Measurements from ENCODE around the gene NOS3. TPM values are rescaled to one million over a fixed set of nuclear protein-coding genes. Genes with fewer than 3 reads are reported as not detected.

Gene NOS3
- polyA plus RNA-seq, 1 of the 3 experiments (the other 2 are of a cell fraction) = 0.41 TPM

DNA sequence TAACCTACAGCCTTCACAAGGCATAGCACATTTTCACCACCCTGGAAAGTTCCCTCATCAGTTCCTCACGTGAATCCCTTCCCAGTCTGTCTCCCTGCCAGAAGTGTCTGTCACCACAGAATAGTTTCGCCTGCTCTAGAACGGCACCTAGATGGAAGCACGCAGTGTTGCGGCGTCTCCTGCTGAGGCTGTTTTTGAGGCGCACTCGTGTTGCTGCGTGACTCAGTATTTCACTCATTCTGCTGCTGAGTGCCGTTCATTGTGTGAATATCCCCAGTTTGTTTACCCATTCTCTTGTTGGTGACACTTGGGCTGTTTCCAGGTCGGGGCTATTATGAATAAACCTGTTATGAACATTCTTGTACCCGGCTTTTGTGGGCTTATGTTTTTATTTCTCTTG lies 12.8 kb downstream of the NOS3 start:
- Histone ChIP-seq H3K9ac (no peak overlapping the region), H3K4me3 (ENCODE audit: low read depth in 2 of 2, low read length in 1 of 2) (no peak overlapping the region), H3F3A (replicated peaks; ENCODE audit: insufficient read depth) (no peaks in the 10 kb centered on the region), H3K36me3 (replicated peaks in 1 of 2; ENCODE audit: control insufficient read depth in 1 of 2, insufficient read depth in 2 of 2, low read length in 1 of 2) (no peaks in the 10 kb centered on the region), H3K4me1 (ENCODE audit: control insufficient read depth in 1 of 2, insufficient read depth in 2 of 2, low read depth in 1 of 2, low read length in 1 of 2) (peaks cover 0 to 10% of the 10 kb centered on the region in 2 experiments; a peak in 1 of 4 replicates), H3K27me3 (ENCODE audit: insufficient read depth) (0 out of 2 replicates have a peak, but pooled peaks cover 5% of the 10 kb centered on the region), H3K4me2 (no peak overlapping the region), H3K9me2 (no peaks in the 10 kb centered on the region), H3K27ac (ENCODE audit: low read depth in 2 of 2, low read length in 1 of 2) (no peak overlapping the region), H4K20me1 (ENCODE audit: insufficient read depth) (no peaks in the 10 kb centered on the region), H2AFZ (ENCODE audit: low read depth) (no peak overlapping the region), H3K9me3 (no peaks in the 10 kb centered on the region), H3K79me2 (ENCODE audit: insufficient read depth) (no peaks in the 10 kb centered on the region)
- POLR2A ChIA-PET = no interaction called here
- no peak for TF ChIP-seq FOXM1 (IDR thresholded peaks at IDR 0.05; ENCODE audit: low read depth)
- no peak for TF ChIP-seq MEF2A (IDR thresholded peaks at IDR 0.05; ENCODE audit: borderline replicate concordance, low read depth)
- no peak for TF ChIP-seq NFIC (IDR thresholded peaks at IDR 0.05; ENCODE audit: borderline replicate concordance)
- TF ChIP-seq TCF12 (IDR thresholded peaks at IDR 0.05) = no peak
- TF ChIP-seq, protein P1, sequence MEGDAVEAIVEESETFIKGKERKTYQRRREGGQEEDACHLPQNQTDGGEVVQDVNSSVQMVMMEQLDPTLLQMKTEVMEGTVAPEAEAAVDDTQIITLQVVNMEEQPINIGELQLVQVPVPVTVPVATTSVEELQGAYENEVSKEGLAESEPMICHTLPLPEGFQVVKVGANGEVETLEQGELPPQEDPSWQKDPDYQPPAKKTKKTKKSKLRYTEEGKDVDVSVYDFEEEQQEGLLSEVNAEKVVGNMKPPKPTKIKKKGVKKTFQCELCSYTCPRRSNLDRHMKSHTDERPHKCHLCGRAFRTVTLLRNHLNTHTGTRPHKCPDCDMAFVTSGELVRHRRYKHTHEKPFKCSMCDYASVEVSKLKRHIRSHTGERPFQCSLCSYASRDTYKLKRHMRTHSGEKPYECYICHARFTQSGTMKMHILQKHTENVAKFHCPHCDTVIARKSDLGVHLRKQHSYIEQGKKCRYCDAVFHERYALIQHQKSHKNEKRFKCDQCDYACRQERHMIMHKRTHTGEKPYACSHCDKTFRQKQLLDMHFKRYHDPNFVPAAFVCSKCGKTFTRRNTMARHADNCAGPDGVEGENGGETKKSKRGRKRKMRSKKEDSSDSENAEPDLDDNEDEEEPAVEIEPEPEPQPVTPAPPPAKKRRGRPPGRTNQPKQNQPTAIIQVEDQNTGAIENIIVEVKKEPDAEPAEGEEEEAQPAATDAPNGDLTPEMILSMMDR (IDR thresholded peaks at IDR 0.05) = no peak
- TF ChIP-seq, protein P2, sequence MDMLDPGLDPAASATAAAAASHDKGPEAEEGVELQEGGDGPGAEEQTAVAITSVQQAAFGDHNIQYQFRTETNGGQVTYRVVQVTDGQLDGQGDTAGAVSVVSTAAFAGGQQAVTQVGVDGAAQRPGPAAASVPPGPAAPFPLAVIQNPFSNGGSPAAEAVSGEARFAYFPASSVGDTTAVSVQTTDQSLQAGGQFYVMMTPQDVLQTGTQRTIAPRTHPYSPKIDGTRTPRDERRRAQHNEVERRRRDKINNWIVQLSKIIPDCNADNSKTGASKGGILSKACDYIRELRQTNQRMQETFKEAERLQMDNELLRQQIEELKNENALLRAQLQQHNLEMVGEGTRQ (IDR thresholded peaks at IDR 0.05; ENCODE audit: borderline replicate concordance, low read depth, low read length) = no peak
- no peak for TF ChIP-seq EP300 (IDR thresholded peaks at IDR 0.05; ENCODE audit: borderline replicate concordance in 1 of 2, low read depth in 1 of 2, low read length in 1 of 2)
- no peak for TF ChIP-seq EZH2phosphoT487 (IDR thresholded peaks at IDR 0.05; ENCODE audit: borderline replicate concordance, low read depth)
- no peak for TF ChIP-seq ELF1 (IDR thresholded peaks at IDR 0.05)
- no peak for TF ChIP-seq RFX5 (IDR thresholded peaks at IDR 0.05; ENCODE audit: low read length)
- TF ChIP-seq GABPA (IDR thresholded peaks at IDR 0.05; ENCODE audit: low read depth) = no peak
- TF ChIP-seq SIN3A (IDR thresholded peaks at IDR 0.05; ENCODE audit: borderline replicate concordance, low read depth, low read length) = no peak
- TF ChIP-seq, protein P3, sequence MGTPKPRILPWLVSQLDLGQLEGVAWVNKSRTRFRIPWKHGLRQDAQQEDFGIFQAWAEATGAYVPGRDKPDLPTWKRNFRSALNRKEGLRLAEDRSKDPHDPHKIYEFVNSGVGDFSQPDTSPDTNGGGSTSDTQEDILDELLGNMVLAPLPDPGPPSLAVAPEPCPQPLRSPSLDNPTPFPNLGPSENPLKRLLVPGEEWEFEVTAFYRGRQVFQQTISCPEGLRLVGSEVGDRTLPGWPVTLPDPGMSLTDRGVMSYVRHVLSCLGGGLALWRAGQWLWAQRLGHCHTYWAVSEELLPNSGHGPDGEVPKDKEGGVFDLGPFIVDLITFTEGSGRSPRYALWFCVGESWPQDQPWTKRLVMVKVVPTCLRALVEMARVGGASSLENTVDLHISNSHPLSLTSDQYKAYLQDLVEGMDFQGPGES (IDR thresholded peaks at IDR 0.05; ENCODE audit: low read depth, low read length) = no peak
- TF ChIP-seq JUND (IDR thresholded peaks at IDR 0.05) = no peak
- TF ChIP-seq, protein P4, sequence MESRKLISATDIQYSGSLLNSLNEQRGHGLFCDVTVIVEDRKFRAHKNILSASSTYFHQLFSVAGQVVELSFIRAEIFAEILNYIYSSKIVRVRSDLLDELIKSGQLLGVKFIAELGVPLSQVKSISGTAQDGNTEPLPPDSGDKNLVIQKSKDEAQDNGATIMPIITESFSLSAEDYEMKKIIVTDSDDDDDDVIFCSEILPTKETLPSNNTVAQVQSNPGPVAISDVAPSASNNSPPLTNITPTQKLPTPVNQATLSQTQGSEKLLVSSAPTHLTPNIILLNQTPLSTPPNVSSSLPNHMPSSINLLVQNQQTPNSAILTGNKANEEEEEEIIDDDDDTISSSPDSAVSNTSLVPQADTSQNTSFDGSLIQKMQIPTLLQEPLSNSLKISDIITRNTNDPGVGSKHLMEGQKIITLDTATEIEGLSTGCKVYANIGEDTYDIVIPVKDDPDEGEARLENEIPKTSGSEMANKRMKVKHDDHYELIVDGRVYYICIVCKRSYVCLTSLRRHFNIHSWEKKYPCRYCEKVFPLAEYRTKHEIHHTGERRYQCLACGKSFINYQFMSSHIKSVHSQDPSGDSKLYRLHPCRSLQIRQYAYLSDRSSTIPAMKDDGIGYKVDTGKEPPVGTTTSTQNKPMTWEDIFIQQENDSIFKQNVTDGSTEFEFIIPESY (IDR thresholded peaks at IDR 0.05; ENCODE audit: borderline replicate concordance, low read depth) = no peak
- CTCF ChIA-PET = interaction anchor here (0.9 to 10.7 kb wide), 6 partner anchors 17 to 107 kb away, joined by 3 to 107 read pairs (median 4); partner anchors contain the start of gene ATG9B
- whole genome bisulfite sequencing (ENCODE audit: low lambda C conversion rate) = 78% methylated on average over 12 of the region's 12 CpGs
- no peak for DNase-seq
